ENCODE results near the gene RSPH10B.
"Not testable (repeated sequence)": the region's sequence is repeated elsewhere in the genome, so short reads cannot be mapped to it uniquely, and the experiment has no call there.

DNA sequence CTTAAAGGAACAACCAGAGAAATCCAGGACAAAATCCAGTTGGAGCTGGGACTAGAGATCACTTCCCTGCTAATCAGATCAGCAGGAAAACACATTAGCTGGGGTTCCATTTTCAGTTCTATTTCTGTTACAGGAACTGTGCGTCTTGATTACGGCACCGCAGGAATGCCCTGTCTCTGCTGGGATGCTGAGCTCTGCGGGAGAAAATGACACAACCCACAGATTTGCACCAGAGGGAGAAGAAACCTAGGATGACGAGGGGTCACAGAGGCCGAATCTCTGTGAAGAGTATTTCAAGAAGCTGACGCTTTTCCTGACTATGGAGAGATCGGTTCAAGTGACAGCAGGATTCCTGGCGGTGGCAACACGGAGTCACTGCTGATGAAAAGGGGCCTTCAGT, 40.2 kb downstream of the RSPH10B start:
- TF ChIP-seq, protein P1, sequence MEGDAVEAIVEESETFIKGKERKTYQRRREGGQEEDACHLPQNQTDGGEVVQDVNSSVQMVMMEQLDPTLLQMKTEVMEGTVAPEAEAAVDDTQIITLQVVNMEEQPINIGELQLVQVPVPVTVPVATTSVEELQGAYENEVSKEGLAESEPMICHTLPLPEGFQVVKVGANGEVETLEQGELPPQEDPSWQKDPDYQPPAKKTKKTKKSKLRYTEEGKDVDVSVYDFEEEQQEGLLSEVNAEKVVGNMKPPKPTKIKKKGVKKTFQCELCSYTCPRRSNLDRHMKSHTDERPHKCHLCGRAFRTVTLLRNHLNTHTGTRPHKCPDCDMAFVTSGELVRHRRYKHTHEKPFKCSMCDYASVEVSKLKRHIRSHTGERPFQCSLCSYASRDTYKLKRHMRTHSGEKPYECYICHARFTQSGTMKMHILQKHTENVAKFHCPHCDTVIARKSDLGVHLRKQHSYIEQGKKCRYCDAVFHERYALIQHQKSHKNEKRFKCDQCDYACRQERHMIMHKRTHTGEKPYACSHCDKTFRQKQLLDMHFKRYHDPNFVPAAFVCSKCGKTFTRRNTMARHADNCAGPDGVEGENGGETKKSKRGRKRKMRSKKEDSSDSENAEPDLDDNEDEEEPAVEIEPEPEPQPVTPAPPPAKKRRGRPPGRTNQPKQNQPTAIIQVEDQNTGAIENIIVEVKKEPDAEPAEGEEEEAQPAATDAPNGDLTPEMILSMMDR (IDR thresholded peaks at IDR 0.05) = not testable (repeated sequence)
- TF ChIP-seq POLR2A, EP300 (IDR thresholded peaks at IDR 0.05): not testable (repeated sequence)
